Karpas-422 (cell line): ENCODE data around the gene SYNCRIP. TPM values are rescaled to one million over a fixed set of nuclear protein-coding genes. Genes with fewer than 3 reads are reported as not detected.

Experiments used
- small RNA-seq: library from RNA; depleted of rRNA; stranded (forward); fragments of <200 nt; gene quantifications from one replicate; pipeline ENCODE3, GENCODE V24; 2014
- total RNA-seq: library from RNA; depleted of rRNA; stranded (reverse); fragments of >200 nt; shearing (Covaris generic); gene quantifications from 2 replicates; pipeline ENCODE4 v1.2.3, GENCODE V29; 2014; ENCODE audit warnings: low replicate concordance; rRNA removed

Gene SYNCRIP
- total RNA-seq, 1 experiment from 2014 or later = 99.4 TPM

Small RNA genes lying within 50 kb of the gene (small RNA-seq; reads per million reads assigned to genes)
- not detected for gene SNORD50B

Other genes starting within 250 kb of the SYNCRIP start
- not detected in 2 replicates for gene NT5E, start 192.8 kb downstream of the SYNCRIP start, total RNA-seq
- gene SNX14, start 49.0 kb downstream of the SYNCRIP start, total RNA-seq = 93.1 and 153 TPM in 2 replicates